HepG2 (cell line): ENCODE measurements around the gene MTCL1. TPM values are rescaled to one million over a fixed set of nuclear protein-coding genes. Genes with fewer than 3 reads are reported as not detected.

Source experiments
- ATAC-seq: fragments of 200-7000 bp; cut with Tn5 transposase; 3 replicates; pipeline ENCODE4 v1.9.1; 2020; ENCODE audit warnings: mild to moderate bottlenecking, moderate library complexity
- BruUV-seq: library from RNA; stranded (reverse); fragments of 400-500 nt; replicated peaks from 2 replicates; lab custom pipeline; 2021; lab: Mats Ljungman, UMichigan
- CTCF ChIA-PET: fragments of 300-600 bp; formaldehyde crosslinking; extraction: SDS; loops from one replicate; lab custom pipeline; 2021; ENCODE audit warnings: low total read pairs, inconsistent platforms, low intra/inter-chr PET ratio; lab: Yijun Ruan, JAX
- POLR2A ChIA-PET: fragments of 350-600 bp; sonication (Branson Sonifier 250); formaldehyde crosslinking; loops from one replicate; lab custom pipeline; 2020; ENCODE audit warnings: antibody characterized with exemption, inconsistent platforms; lab: Yijun Ruan, JAX
- DNase-seq: peaks from one replicate; pipeline ENCODE4 v3.0.0-alpha.2; 2015; ENCODE audit warnings: low spot score
- FAIRE-seq: peaks from 3 replicates; lab custom pipeline; 2011; peaks lifted over from hg19 to GRCh38; lab: Jason Lieb, UNC
- H2AFZ ChIP-seq: one replicate; pipeline ENCODE4 v1.6.1; 2011; ENCODE audit warnings: low read length, inconsistent platforms
- H3K27ac ChIP-seq: fragments of 300-600 bp; 3 replicates; pipeline ENCODE4 v1.8.0; 2011; ENCODE audit warnings: mixed run types, mild to moderate bottlenecking, mixed read lengths, low read length, inconsistent platforms; ENCODE audit not compliant: insufficient read depth; ENCODE audit errors: extremely low read length
- H3K27me3 ChIP-seq, 2 experiments: fragments of 200-600 bp in 1 of 2; 2 replicates in 1 of 2; 3 replicates in 1 of 2; pipeline versions ENCODE4 v1.6.0 to v1.8.0; 2011; ENCODE audit warnings: low read length in 2 of 2, mild to moderate bottlenecking in 2 of 2, moderate library complexity in 2 of 2, inconsistent platforms in 1 of 2; ENCODE audit not compliant: insufficient read depth in 2 of 2, control insufficient read depth in 1 of 2
- H3K36me3 ChIP-seq, 2 experiments: fragments of 200-600 bp in 1 of 2; replicated peaks in 1 of 2; 2 replicates in 1 of 2; 3 replicates in 1 of 2; pipeline versions ENCODE4 v1.5.1 to v1.8.0; 2011; ENCODE audit warnings: low read length in 2 of 2, inconsistent platforms in 1 of 2; ENCODE audit not compliant: insufficient read depth in 2 of 2, control insufficient read depth in 1 of 2
- H3K4me1 ChIP-seq: 2 replicates; pipeline ENCODE4 v1.5.1; 2012; ENCODE audit warnings: low read length, inconsistent platforms; ENCODE audit not compliant: insufficient read depth
- H3K4me2 ChIP-seq: 2 replicates; pipeline ENCODE4 v1.6.0; 2011; ENCODE audit warnings: low read depth, low read length, inconsistent platforms
- H3K4me3 ChIP-seq, 3 experiments: fragments of 200-600 bp in 1 of 3; sonication (generic), shearing (Covaris generic) in 1 of 3; replicated peaks in 1 of 3; 2 replicates each; pipeline ENCODE4 v1.5.1; 2011 to 2016; ENCODE audit warnings: low read length in 3 of 3, inconsistent platforms in 2 of 3, low read depth in 2 of 3, mild to moderate bottlenecking in 2 of 3, control low read depth in 1 of 3, mixed read lengths in 1 of 3; ENCODE audit not compliant: insufficient read depth in 1 of 3
- H3K79me2 ChIP-seq: one replicate; pipeline ENCODE4 v1.6.1; 2011; ENCODE audit warnings: low read length, inconsistent platforms; ENCODE audit not compliant: insufficient read depth
- H3K9ac ChIP-seq: 2 replicates; pipeline ENCODE4 v1.6.0; 2011; ENCODE audit warnings: mild to moderate bottlenecking, low read depth, low read length, inconsistent platforms; ENCODE audit not compliant: insufficient read depth
- H3K9me3 ChIP-seq: 2 replicates; pipeline ENCODE4 v1.5.1; 2012; ENCODE audit warnings: mild to moderate bottlenecking, low read length
- H4K20me1 ChIP-seq: 2 replicates; pipeline ENCODE4 v1.6.0; 2011; ENCODE audit warnings: inconsistent platforms, mild to moderate bottlenecking, low read length, moderate library complexity; ENCODE audit not compliant: insufficient read depth
- CREB3 ChIP-seq: sonication (generic); formaldehyde crosslinking; IDR thresholded peaks from 2 replicates; pipeline ENCODE4 v1.5.0; 2020; ENCODE audit warnings: missing genetic modification reagents
- DMTF1 ChIP-seq: sonication (generic); formaldehyde crosslinking; IDR thresholded peaks from 2 replicates; pipeline ENCODE4 v1.4.0; 2020; ENCODE audit warnings: mild to moderate bottlenecking, missing genetic modification reagents
- ELK4 ChIP-seq: sonication (generic); formaldehyde crosslinking; IDR thresholded peaks from 2 replicates; pipeline ENCODE4 v1.9.0; 2021; ENCODE audit warnings: missing genetic modification reagents, borderline replicate concordance
- FOXK2 ChIP-seq: fragments of 450-650 bp; IDR thresholded peaks from 2 replicates; pipeline ENCODE4 v1.6.1; 2016
- MYNN ChIP-seq: sonication (generic); formaldehyde crosslinking; IDR thresholded peaks from 2 replicates; pipeline ENCODE4 v1.4.0; 2020; ENCODE audit warnings: mild to moderate bottlenecking, low read depth, missing genetic modification reagents
- RFXAP ChIP-seq: sonication (generic); formaldehyde crosslinking; IDR thresholded peaks from 2 replicates; pipeline ENCODE4 v1.4.0; 2020; ENCODE audit warnings: missing genetic modification reagents, borderline replicate concordance
- SP1 ChIP-seq, 2 experiments: fragments of 450-650 bp in 1 of 2; sonication (generic) in 1 of 2; formaldehyde crosslinking in 1 of 2; IDR thresholded peaks; 2 replicates each; pipeline versions ENCODE4 v1.4.0 to v1.6.1; 2016 to 2020; ENCODE audit warnings: missing genetic modification reagents in 1 of 2
- SRSF4 ChIP-seq: fragments of 200-400 bp; formaldehyde crosslinking; IDR thresholded peaks from one replicate; pipeline ENCODE4 v1.6.1; 2018; ENCODE audit warnings: mild to moderate bottlenecking, low read depth, low read length, moderate library complexity; ENCODE audit not compliant: poor library complexity, severe bottlenecking
- TFDP1 ChIP-seq: IDR thresholded peaks from 2 replicates; pipeline ENCODE4 v1.6.1; 2016; ENCODE audit warnings: missing compliant biosample characterization, missing genetic modification reagents, borderline replicate concordance
- ZFP91 ChIP-seq: sonication (generic); formaldehyde crosslinking; IDR thresholded peaks from 2 replicates; pipeline ENCODE4 v1.9.0; 2022; ENCODE audit warnings: missing genetic modification reagents, mild to moderate bottlenecking, borderline replicate concordance
- ZNF44 ChIP-seq: sonication (generic); formaldehyde crosslinking; IDR thresholded peaks from 2 replicates; pipeline ENCODE4 v1.5.1; 2020; ENCODE audit warnings: mild to moderate bottlenecking, missing genetic modification reagents
- ZNF768 ChIP-seq: sonication (generic); formaldehyde crosslinking; IDR thresholded peaks from 2 replicates; pipeline ENCODE4 v1.4.0; 2020; ENCODE audit warnings: missing genetic modification reagents
- ZNF879 ChIP-seq: sonication (generic); formaldehyde crosslinking; IDR thresholded peaks from 2 replicates; pipeline ENCODE4 v1.8.1; 2023; ENCODE audit warnings: missing genetic modification reagents
- WGBS: methylation state at CpG from one replicate; pipeline ENCODE4 v1.1.6; 2017; ENCODE audit warnings: low lambda C conversion rate; 5-methylcytosine and 5-hydroxymethylcytosine counted together
- in situ Hi-C: cut with HindIII; loops from 2 replicates; pipeline ENCODE4 v1.10.0; 2017; ENCODE audit warnings: low pct_unique_long_range_greater_than_20kb; ENCODE audit not compliant: extremely low pct_ligation_motif_present
- intact Hi-C: fragments of 100-400 bp; cut with micrococcal nuclease; formaldehyde crosslinking; loops from one replicate; pipeline ENCODE4 v1.10.0; 2022; ENCODE audit not compliant: unreplicated experiment
- polyA plus RNA-seq, 8 experiments: library from polyadenylated mRNA; depleted of rRNA in 3 of 8; stranded (reverse) in 7 of 8; unstranded in 1 of 8; fragments of >200 nt; fragmentation: Illumina TruSeq in 4 of 8; extraction: Trizol in 4 of 8; gene quantifications; 2 replicates each; pipeline versions ENCODE4 v1.2.1 to v1.2.3, GENCODE V29; 2011 to 2016; ENCODE audit warnings: low read depth in 4 of 8, missing spikeins in 1 of 8, mixed read lengths in 1 of 8; ENCODE audit not compliant: insufficient read depth in 1 of 8
- total RNA-seq, 5 experiments: library from RNA; depleted of rRNA; stranded (reverse); fragments of >200 nt; fragmentation: Illumina TruSeq; extraction: Trizol; gene quantifications; 2 replicates each; pipeline ENCODE4 v1.2.3, GENCODE V29; 2016; ENCODE audit warnings: low read depth in 1 of 5

The MTCL1 gene
- total and polyA plus RNA-seq, 2 of the 13 experiments (the other 11 are each of a cell fraction or from before 2014, with no cell fraction given): 3.1 to 3.2 TPM

GRCh38 chr18:8802017-8802672 lies 96.8 kb downstream of the MTCL1 start (continued):
- TF ChIP-seq SP1 (IDR thresholded peaks at IDR 0.05) (no peak), SP1 (CRISPR knock-in tag; IDR thresholded peaks at IDR 0.05) (no peak), SRSF4 (no peak)

GRCh38 chr18:8803063-8803795 lies 97.9 kb downstream of the MTCL1 start:
- in situ Hi-C loops (no loop called here), intact Hi-C loops (no loop called here)
- Histone ChIP-seq H3K27me3 (no peaks in the 10 kb centered on the region), H3K4me2 (no peak overlapping the region), H4K20me1 (no peaks in the 10 kb centered on the region), H3K36me3 (no peaks in the 10 kb centered on the region; a peak in 1 of 5 replicates), H3K79me2 (no peaks in the 10 kb centered on the region), H3K4me3 (no peak overlapping the region), H3K27ac (no peak overlapping the region), H3K9ac (no peak overlapping the region), H3K9me3 (no peaks in the 10 kb centered on the region), H2AFZ (no peak overlapping the region), H3K4me1 (no peaks in the 10 kb centered on the region)
- CTCF ChIA-PET: no interaction called here
- ATAC-seq (no peak), DNase-seq (no peak), FAIRE-seq (no peak)
- BruUV-seq: no TSS peak
- POLR2A ChIA-PET: no interaction called here
- TF ChIP-seq ZNF44 (CRISPR knock-in tag) (no peak), FOXK2 (no peak), RFXAP (CRISPR knock-in tag) (no peak), CREB3 (CRISPR knock-in tag) (no peak), ZNF879 (CRISPR knock-in tag) (no peak), SRSF4 (no peak), ELK4 (CRISPR knock-in tag) (no peak), TFDP1 (CRISPR knock-in tag) (no peak), ZNF768 (CRISPR knock-in tag) (no peak), DMTF1 (no peak), MYNN (CRISPR knock-in tag) (no peak), ZFP91 (CRISPR knock-in tag) (no peak)
- WGBS: 92% methylated on average over 8 of the region's 8 CpGs
